ENCODE data around the gene PRDM13.

DNA sequence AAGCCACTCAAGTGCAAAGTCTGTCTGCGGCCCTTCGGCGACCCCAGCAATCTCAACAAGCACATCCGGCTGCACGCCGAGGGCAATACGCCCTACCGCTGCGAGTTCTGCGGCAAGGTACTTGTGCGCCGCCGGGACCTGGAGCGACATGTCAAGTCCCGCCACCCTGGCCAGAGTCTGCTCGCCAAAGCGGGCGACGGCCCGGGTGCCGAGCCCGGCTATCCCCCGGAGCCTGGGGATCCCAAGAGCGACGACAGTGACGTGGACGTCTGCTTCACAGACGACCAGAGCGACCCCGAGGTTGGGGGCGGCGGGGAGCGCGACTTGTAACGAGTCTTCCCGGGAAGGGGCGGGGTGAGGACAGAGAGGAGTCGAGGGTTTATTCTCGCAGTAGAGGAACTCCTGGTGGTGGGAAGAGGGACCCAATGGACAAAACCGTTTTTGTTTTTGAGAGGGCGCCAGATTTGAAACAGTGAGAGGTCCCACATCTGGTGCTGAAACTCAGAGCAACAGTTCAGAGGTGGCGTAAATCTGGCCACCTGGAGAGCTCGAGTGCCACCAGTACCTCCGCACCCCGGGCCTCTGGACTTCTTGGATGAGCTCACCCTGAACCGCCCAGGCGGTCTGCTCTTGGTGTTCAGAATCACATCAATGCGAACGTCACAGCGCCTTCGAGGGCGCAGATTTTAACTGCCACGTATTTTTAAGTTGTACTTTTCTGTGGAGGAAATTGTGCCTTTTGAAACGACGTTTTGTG lies 8.0 kb downstream of the PRDM13 start:
- TF ChIP-seq TAF1 (IDR thresholded peaks at IDR 0.05; ENCODE audit: control insufficient read depth, extremely low read depth, insufficient read depth, low read length, severe bottlenecking): no peak
- TF ChIP-seq NCOA4 (IDR thresholded peaks at IDR 0.05; ENCODE audit: partially characterized antibody): no peak
- TF ChIP-seq, protein P1, sequence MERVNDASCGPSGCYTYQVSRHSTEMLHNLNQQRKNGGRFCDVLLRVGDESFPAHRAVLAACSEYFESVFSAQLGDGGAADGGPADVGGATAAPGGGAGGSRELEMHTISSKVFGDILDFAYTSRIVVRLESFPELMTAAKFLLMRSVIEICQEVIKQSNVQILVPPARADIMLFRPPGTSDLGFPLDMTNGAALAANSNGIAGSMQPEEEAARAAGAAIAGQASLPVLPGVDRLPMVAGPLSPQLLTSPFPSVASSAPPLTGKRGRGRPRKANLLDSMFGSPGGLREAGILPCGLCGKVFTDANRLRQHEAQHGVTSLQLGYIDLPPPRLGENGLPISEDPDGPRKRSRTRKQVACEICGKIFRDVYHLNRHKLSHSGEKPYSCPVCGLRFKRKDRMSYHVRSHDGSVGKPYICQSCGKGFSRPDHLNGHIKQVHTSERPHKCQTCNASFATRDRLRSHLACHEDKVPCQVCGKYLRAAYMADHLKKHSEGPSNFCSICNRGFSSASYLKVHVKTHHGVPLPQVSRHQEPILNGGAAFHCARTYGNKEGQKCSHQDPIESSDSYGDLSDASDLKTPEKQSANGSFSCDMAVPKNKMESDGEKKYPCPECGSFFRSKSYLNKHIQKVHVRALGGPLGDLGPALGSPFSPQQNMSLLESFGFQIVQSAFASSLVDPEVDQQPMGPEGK (CRISPR knock-in tag; IDR thresholded peaks at IDR 0.05; ENCODE audit: borderline replicate concordance): no peak
- TF ChIP-seq CTCF (IDR thresholded peaks at IDR 0.05 in 2 of 3, conservative IDR thresholded peaks at IDR 0.05 in 1 of 3; ENCODE audit: insufficient read depth in 2 of 3, low read depth in 1 of 3, low read length in 3 of 3): no peak
- TF ChIP-seq XRCC5 (IDR thresholded peaks at IDR 0.05; ENCODE audit: low read depth, low read length): no peak
- no peak for TF ChIP-seq BCL6 (CRISPR knock-in tag; IDR thresholded peaks at IDR 0.05)
- no peak for TF ChIP-seq CCAR2 (IDR thresholded peaks at IDR 0.05; ENCODE audit: low read depth, low read length)
- TF ChIP-seq WHSC1 (IDR thresholded peaks at IDR 0.05; ENCODE audit: low read length): no peak
- no peak for TF ChIP-seq CEBPB (tag; IDR thresholded peaks at IDR 0.05)
- no peak for TF ChIP-seq GTF2E2 (tag; IDR thresholded peaks at IDR 0.05)

All from K562 (cell line).